Prostate gland (tissue), 2 donors: ENCODE data around the gene OPHN1. TPM values are rescaled to one million over a fixed set of nuclear protein-coding genes. Genes with fewer than 3 reads are reported as not detected.

ENCODE experiments used
- DNase-seq: peaks from one replicate; pipeline ENCODE4 v3.0.0-alpha.2; 2019; ENCODE audit warnings: low spot score
- H3K27ac ChIP-seq, 2 donors: fragments of 200-600 bp; sonication (generic); 2 replicates each; pipeline ENCODE4 v1.5.1; 2017 to 2019
- H3K27me3 ChIP-seq: fragments of 200-600 bp; sonication (generic); replicated peaks from 2 replicates; pipeline ENCODE4 v1.5.1; 2019; ENCODE audit not compliant: insufficient read depth
- H3K36me3 ChIP-seq, 2 donors: fragments of 200-600 bp; sonication (generic); 1 replicate in 1 of 2; 2 replicates in 1 of 2; pipeline versions ENCODE4 v1.5.1 to v1.8.1; 2017 to 2019
- H3K4me1 ChIP-seq: fragments of 200-600 bp; sonication (generic); replicated peaks from 2 replicates; pipeline ENCODE4 v1.5.1; 2019
- H3K4me3 ChIP-seq, 2 donors: fragments of 200-600 bp; sonication (generic); 2 replicates each; pipeline ENCODE4 v1.5.1; 2017 to 2019
- H3K9me3 ChIP-seq: fragments of 200-600 bp; sonication (generic); 2 replicates; pipeline ENCODE4 v1.5.1; 2017
- POLR2A ChIP-seq: fragments of 450-650 bp; IDR thresholded peaks from one replicate; pipeline ENCODE4 v1.6.1; 2016; ENCODE audit warnings: antibody characterized with exemption, mild to moderate bottlenecking
- POLR2AphosphoS5 ChIP-seq: sonication (generic); formaldehyde crosslinking; IDR thresholded peaks from one replicate; pipeline ENCODE4 v1.6.1; 2017; ENCODE audit warnings: antibody characterized with exemption
- WGBS: methylation state at CpG from one replicate; pipeline ENCODE4 v1.1.5; 2018; 5-methylcytosine and 5-hydroxymethylcytosine counted together
- intact Hi-C: fragments of 100-400 bp; cut with DNase I; formaldehyde crosslinking; loops from one replicate; pipeline ENCODE4 v1.14.2; 2022
- total RNA-seq, 2 donors: library from RNA; depleted of rRNA; stranded (reverse); fragments of >200 nt; gene quantifications; one replicate each; pipeline ENCODE4 v1.1.0, GENCODE V29; 2016
- TF ChIP-seq, protein P1 (sequence below), 4 experiments: fragments of 200-600 bp in 2 of 4; fragments of 450-650 bp in 2 of 4; sonication (generic) in 2 of 4; IDR thresholded peaks; 1 replicate in 3 of 4; 2 replicates in 1 of 4; pipeline ENCODE4 v1.5.1; 2016 to 2019; ENCODE audit warnings: antibody characterized with exemption in 4 of 4, mild to moderate bottlenecking in 2 of 4, moderate library complexity in 2 of 4

The OPHN1 gene
- total RNA-seq, 2 donors from 2014 or later = 18.7 to 26.2 TPM

DNA sequence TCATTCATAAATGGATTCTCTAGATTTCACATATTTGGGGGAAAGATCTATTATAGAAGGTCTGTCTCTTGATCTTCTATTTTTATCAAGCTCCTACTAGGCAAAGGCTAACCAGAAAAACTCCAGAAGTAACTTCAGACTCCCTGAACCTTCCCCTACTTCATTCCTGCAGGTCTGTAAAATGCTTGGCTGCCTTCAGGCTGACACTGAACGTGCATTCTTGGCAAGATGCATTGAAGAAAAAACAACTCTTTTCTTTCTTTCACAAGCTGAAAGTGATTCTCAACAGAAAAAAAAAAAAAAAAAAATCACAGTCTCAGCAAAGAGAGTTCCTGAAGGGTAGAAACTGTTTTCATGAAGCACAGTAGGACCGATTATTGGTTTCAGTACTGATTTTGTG, 12.7 kb downstream of the OPHN1 start:
- Histone ChIP-seq H3K4me1 (no peaks in the 10 kb centered on the region), H3K36me3 (no peaks in the 10 kb centered on the region), H3K27ac (no peak overlapping the region), H3K27me3 (no peaks in the 10 kb centered on the region), H3K9me3 (no peaks in the 10 kb centered on the region), H3K4me3 (no peak overlapping the region)
- whole genome bisulfite sequencing = 28% methylated on average over 2 of the region's 2 CpGs
- DNase-seq = peak; percentile 11
- intact Hi-C loops = no loop called here
- TF ChIP-seq, protein P1, sequence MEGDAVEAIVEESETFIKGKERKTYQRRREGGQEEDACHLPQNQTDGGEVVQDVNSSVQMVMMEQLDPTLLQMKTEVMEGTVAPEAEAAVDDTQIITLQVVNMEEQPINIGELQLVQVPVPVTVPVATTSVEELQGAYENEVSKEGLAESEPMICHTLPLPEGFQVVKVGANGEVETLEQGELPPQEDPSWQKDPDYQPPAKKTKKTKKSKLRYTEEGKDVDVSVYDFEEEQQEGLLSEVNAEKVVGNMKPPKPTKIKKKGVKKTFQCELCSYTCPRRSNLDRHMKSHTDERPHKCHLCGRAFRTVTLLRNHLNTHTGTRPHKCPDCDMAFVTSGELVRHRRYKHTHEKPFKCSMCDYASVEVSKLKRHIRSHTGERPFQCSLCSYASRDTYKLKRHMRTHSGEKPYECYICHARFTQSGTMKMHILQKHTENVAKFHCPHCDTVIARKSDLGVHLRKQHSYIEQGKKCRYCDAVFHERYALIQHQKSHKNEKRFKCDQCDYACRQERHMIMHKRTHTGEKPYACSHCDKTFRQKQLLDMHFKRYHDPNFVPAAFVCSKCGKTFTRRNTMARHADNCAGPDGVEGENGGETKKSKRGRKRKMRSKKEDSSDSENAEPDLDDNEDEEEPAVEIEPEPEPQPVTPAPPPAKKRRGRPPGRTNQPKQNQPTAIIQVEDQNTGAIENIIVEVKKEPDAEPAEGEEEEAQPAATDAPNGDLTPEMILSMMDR (IDR thresholded peaks at IDR 0.05) = no peak
- no peak for TF ChIP-seq POLR2A

DNA sequence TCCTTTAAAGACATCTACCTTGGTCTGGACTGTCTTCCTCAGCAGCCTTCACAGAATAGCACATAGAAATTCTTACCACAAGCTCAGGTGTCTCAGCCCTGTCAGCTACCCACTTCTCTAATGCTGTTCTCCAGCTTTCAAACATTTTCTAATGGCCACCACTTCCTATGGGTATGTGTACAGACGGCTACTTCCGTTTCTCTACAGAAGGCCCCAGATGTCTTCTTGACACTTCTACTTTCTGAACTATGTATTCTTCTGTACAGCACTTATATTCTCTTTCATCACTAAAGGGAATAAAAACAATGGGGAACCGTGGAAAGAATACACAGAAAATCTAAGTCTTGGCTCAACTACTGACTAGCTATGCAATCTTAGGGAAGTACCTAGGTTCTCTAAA, 13.3 kb downstream of the OPHN1 start:
- Histone ChIP-seq H3K9me3 (no peaks in the 10 kb centered on the region), H3K27ac (no peak overlapping the region), H3K4me3 (no peak overlapping the region), H3K36me3 (no peaks in the 10 kb centered on the region), H3K27me3 (no peaks in the 10 kb centered on the region), H3K4me1 (no peaks in the 10 kb centered on the region)
- 31% methylated on average over 3 of the region's 3 CpGs for WGBS
- intact Hi-C loops = no loop called here
- DNase-seq = no peak
- TF ChIP-seq, protein P1 (IDR thresholded peaks at IDR 0.05) = no peak
- TF ChIP-seq POLR2A (no peak), POLR2AphosphoS5 (no peak)

DNA sequence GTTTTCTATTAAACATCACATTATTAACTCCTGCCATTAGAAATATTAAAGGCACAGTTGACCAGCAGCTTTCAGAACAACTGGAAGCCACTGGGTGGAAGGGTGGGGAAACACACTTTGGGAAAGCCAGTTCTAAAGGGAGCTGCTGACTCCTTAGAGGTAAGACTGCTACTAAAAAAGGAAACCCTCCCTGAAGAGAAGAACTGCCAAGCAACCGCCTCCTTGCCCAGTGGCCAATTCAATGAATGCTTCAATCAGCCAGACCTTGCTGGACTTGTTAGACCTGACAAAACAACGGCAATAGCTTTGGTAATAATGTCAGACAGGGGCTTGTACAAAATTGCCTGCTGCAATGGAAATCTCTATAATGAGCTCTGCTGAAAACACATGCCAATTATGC, 15.6 kb downstream of the OPHN1 start:
- H3K27me3 ChIP-seq = no peaks in the 10 kb centered on the region
- TF ChIP-seq, protein P1 (IDR thresholded peaks at IDR 0.05) = no peak
- TF ChIP-seq POLR2AphosphoS5 = peak; percentile 51
- TF ChIP-seq POLR2A = no peak
- H3K9me3 ChIP-seq = no peaks in the 10 kb centered on the region
- intact Hi-C loops = no loop called here
- no peak overlapping the region for H3K27ac ChIP-seq
- H3K4me3 ChIP-seq = no peak overlapping the region
- no peaks in the 10 kb centered on the region for H3K4me1 ChIP-seq
- H3K36me3 ChIP-seq = no peaks in the 10 kb centered on the region
- peak; percentile 54 for DNase-seq
- WGBS = 58% methylated on average over 2 of the region's 2 CpGs

DNA sequence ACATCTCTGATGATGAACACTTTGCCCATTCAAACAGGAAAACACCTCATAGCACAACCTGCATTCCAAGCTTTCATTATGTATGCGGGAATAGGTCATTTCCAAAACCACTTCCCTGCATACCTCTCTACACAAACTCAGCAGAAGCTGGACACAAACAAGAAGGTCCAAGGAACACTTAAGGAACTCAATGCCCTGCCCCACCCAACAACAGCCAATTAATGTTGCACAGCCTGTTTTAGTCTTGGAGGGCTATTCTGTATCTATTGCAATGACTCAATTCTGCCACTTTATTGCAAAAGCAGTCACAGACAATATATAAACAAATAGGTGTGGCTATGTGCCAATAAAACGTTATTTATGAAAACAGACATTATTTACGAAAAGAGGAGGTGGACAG, 16.7 kb downstream of the OPHN1 start:
- Histone ChIP-seq H3K9me3 (no peaks in the 10 kb centered on the region), H3K36me3 (no peaks in the 10 kb centered on the region), H3K27me3 (no peaks in the 10 kb centered on the region), H3K27ac (no peak overlapping the region), H3K4me3 (no peak overlapping the region), H3K4me1 (no peaks in the 10 kb centered on the region)
- TF ChIP-seq POLR2AphosphoS5 = no peak
- TF ChIP-seq, protein P1 (IDR thresholded peaks at IDR 0.05) = no peak
- TF ChIP-seq POLR2A = no peak
- 46% methylated on average over 3 of the region's 3 CpGs for WGBS
- no peak for DNase-seq
- intact Hi-C loops = no loop called here

DNA sequence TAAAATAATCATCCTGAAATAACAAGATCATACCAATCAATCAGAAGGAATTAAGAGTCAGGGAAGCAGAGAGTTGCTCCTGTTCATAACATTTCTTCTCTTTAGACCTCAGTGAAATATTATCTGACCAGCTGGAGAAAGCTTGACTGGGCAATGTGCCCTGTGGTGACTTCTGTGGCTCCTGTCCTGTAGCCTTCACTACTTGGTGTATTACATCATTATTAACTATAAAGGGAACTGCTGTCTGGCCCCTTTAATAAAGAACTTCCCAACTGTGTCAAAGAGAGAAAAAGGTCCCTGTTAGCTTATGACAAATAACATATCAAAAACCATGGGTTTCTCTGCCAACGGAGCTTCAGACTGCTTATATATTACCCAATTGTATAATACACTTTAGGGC, 18.0 kb downstream of the OPHN1 start:
- 67% methylated on average over 1 of the region's 1 CpG for WGBS
- H3K27me3 ChIP-seq = no peaks in the 10 kb centered on the region
- no peak overlapping the region for H3K27ac ChIP-seq
- H3K36me3 ChIP-seq = no peaks in the 10 kb centered on the region
- TF ChIP-seq POLR2AphosphoS5 (no peak), POLR2A (no peak)
- TF ChIP-seq, protein P1 (IDR thresholded peaks at IDR 0.05) = no peak
- intact Hi-C loops = no loop called here
- H3K4me3 ChIP-seq = no peak overlapping the region
- DNase-seq = no peak
- H3K9me3 ChIP-seq = no peaks in the 10 kb centered on the region
- no peaks in the 10 kb centered on the region for H3K4me1 ChIP-seq
